ENCODE measurements around the gene NFIA.

The NFIA gene

DNA sequence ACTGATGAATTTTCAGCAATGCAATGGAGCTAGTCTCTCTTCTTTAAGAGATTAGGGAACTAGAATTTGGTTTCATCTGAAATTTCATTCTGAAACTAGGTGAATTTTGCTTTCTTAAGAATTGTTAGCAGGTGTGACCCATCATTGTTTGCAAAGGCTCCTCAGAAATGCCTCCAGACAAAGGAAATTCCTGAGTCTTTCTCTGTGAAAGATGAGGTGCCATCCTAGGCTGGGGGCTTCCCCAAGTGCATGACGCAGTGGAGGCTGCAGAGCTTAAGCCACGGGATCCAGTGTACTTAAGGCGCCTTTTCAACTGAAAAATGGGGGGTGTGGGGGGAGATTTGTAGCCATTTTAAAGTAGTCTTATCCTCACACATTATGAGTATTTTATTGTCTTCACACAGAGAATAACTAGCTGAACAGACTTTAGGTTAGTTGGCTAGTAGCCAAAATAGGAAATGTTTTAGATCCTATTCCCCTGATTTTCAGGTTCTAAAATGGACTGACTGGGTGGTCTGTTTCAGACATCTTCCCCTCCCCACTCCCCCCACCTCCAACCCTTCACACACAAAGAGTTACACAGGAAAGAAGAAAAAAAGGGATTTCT lies 202.0 kb downstream of the NFIA start:
- no peaks in the 10 kb centered on the region for H3K36me3 ChIP-seq (ENCODE audit: control insufficient read depth in 2 of 2, insufficient read depth in 1 of 2, low read length in 2 of 2)
- no peaks in the 10 kb centered on the region for H3K4me1 ChIP-seq (ENCODE audit: control insufficient read depth, insufficient read depth, low read length)
- no peaks in the 10 kb centered on the region for H3K9me3 ChIP-seq (ENCODE audit: control insufficient read depth, insufficient read depth, low read depth, low read length)
- ChIA-PET CTCF (no interaction called here), POLR2A (no interaction called here)
- TF ChIP-seq ZNF16 (tag by site-specific recombination; IDR thresholded peaks at IDR 0.05; ENCODE audit: low read depth) (no peak), ZNF529 (tag by site-specific recombination; IDR thresholded peaks at IDR 0.05; ENCODE audit: insufficient replicate concordance) (no peak), ZNF580 (tag by site-specific recombination; IDR thresholded peaks at IDR 0.05) (no peak), ZNF394 (tag by site-specific recombination; IDR thresholded peaks at IDR 0.05; ENCODE audit: borderline replicate concordance) (no peak), ZNF560 (tag by site-specific recombination; IDR thresholded peaks at IDR 0.05; ENCODE audit: borderline replicate concordance) (no peak)
- no peak overlapping the region for H3K27ac ChIP-seq (ENCODE audit: extremely low read depth, low read depth, low read length)
- no peak overlapping the region for H3K4me3 ChIP-seq (ENCODE audit: low read depth, low read length)

DNA sequence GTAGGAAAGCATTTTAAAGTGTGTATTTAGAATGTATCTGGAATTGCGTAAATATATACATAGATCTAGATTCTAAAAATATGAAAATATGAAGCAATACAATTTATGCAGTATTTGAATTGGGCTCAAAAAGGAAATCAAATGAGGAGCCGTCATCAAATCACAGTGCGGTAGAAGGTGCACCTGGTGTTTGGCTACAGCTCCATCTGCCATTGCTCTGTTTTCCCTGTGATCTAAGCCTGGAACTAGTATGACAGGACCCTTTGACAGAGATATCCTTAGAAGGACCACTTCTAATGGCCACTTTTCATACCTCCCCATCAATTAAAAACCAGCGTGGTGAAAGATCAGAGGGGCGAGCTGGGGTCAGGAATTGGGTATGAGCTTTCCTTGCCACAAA lies 202.6 kb downstream of the NFIA start:
- Histone ChIP-seq H3K27ac (ENCODE audit: extremely low read depth, low read depth, low read length) (no peak overlapping the region), H3K9me3 (ENCODE audit: control insufficient read depth, insufficient read depth, low read depth, low read length) (no peaks in the 10 kb centered on the region), H3K36me3 (ENCODE audit: control insufficient read depth in 2 of 2, insufficient read depth in 1 of 2, low read length in 2 of 2) (no peaks in the 10 kb centered on the region), H3K4me3 (ENCODE audit: low read depth, low read length) (no peak overlapping the region), H3K4me1 (ENCODE audit: control insufficient read depth, insufficient read depth, low read length) (no peaks in the 10 kb centered on the region)
- ChIA-PET CTCF (interaction anchor here (0.6 kb wide), 1 partner anchor 27 kb away, joined by 4 read pairs; no protein-coding TSS in a partner anchor), POLR2A (no interaction called here)
- TF ChIP-seq, protein P1, sequence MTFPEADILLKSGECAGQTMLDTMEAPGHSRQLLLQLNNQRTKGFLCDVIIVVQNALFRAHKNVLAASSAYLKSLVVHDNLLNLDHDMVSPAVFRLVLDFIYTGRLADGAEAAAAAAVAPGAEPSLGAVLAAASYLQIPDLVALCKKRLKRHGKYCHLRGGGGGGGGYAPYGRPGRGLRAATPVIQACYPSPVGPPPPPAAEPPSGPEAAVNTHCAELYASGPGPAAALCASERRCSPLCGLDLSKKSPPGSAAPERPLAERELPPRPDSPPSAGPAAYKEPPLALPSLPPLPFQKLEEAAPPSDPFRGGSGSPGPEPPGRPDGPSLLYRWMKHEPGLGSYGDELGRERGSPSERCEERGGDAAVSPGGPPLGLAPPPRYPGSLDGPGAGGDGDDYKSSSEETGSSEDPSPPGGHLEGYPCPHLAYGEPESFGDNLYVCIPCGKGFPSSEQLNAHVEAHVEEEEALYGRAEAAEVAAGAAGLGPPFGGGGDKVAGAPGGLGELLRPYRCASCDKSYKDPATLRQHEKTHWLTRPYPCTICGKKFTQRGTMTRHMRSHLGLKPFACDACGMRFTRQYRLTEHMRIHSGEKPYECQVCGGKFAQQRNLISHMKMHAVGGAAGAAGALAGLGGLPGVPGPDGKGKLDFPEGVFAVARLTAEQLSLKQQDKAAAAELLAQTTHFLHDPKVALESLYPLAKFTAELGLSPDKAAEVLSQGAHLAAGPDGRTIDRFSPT (tag by site-specific recombination; IDR thresholded peaks at IDR 0.05), result no peak
- TF ChIP-seq ZNF37A (tag by site-specific recombination; IDR thresholded peaks at IDR 0.05) (no peak), ZNF596 (tag by site-specific recombination; IDR thresholded peaks at IDR 0.05) (no peak), OSR2 (tag by site-specific recombination; IDR thresholded peaks at IDR 0.05) (no peak), KLF16 (tag by site-specific recombination; IDR thresholded peaks at IDR 0.05) (no peak), ZSCAN23 (tag by site-specific recombination; IDR thresholded peaks at IDR 0.05) (no peak), ZNF670 (tag by site-specific recombination; IDR thresholded peaks at IDR 0.05; ENCODE audit: low read depth) (no peak), ZBTB6 (tag by site-specific recombination; IDR thresholded peaks at IDR 0.05) (no peak), ZNF561 (tag by site-specific recombination; IDR thresholded peaks at IDR 0.05; ENCODE audit: borderline replicate concordance) (no peak), ZNF175 (tag by site-specific recombination; IDR thresholded peaks at IDR 0.05) (no peak), ZNF585B (tag by site-specific recombination; IDR thresholded peaks at IDR 0.05) (no peak), ZNF416 (tag by site-specific recombination; IDR thresholded peaks at IDR 0.05) (no peak)

GRCh38 chr1:61285371-61285885 lies 203.1 kb downstream of the NFIA start:
- H3K36me3 ChIP-seq (ENCODE audit: control insufficient read depth in 2 of 2, insufficient read depth in 1 of 2, low read length in 2 of 2), result no peaks in the 10 kb centered on the region
- ChIA-PET POLR2A (no interaction called here), CTCF (interaction anchor here (0.6 to 0.7 kb wide), 2 partner anchors 27 to 132 kb away, joined by 4 read pairs; no protein-coding TSS in a partner anchor)
- no peaks in the 10 kb centered on the region for H3K9me3 ChIP-seq (ENCODE audit: control insufficient read depth, insufficient read depth, low read depth, low read length)
- H3K4me3 ChIP-seq (ENCODE audit: low read depth, low read length), result no peak overlapping the region
- no peaks in the 10 kb centered on the region for H3K4me1 ChIP-seq (ENCODE audit: control insufficient read depth, insufficient read depth, low read length)
- no peak overlapping the region for H3K27ac ChIP-seq (ENCODE audit: extremely low read depth, low read depth, low read length)
- TF ChIP-seq ZNF701 (tag by site-specific recombination; IDR thresholded peaks at IDR 0.05), result no peak
- no peak for TF ChIP-seq WT1 (tag by site-specific recombination; IDR thresholded peaks at IDR 0.05)
- no peak for TF ChIP-seq ZNF214 (tag by site-specific recombination; IDR thresholded peaks at IDR 0.05; ENCODE audit: borderline replicate concordance)
- TF ChIP-seq ZNF112 (tag by site-specific recombination; IDR thresholded peaks at IDR 0.05), result no peak
- TF ChIP-seq ZNF707 (tag by site-specific recombination; IDR thresholded peaks at IDR 0.05), result no peak
- no peak for TF ChIP-seq ZNF366 (tag by site-specific recombination; conservative IDR thresholded peaks at IDR 0.05)
- no peak for TF ChIP-seq ZNF280C (tag by site-specific recombination; IDR thresholded peaks at IDR 0.05)
- TF ChIP-seq GFI1B (tag by site-specific recombination; IDR thresholded peaks at IDR 0.05), result no peak
- no peak for TF ChIP-seq OVOL3 (tag by site-specific recombination; IDR thresholded peaks at IDR 0.05)
- no peak for TF ChIP-seq ZBTB8A (tag by site-specific recombination; IDR thresholded peaks at IDR 0.05)
- no peak for TF ChIP-seq SP2 (tag by site-specific recombination; IDR thresholded peaks at IDR 0.05)

Measured in HEK293 (cell line).